Measurements from ENCODE around the gene SPNS1.
"Not testable (repeated sequence)": the region's sequence is repeated elsewhere in the genome, so short reads cannot be mapped to it uniquely, and the experiment has no call there.

The SPNS1 gene

GRCh38 chr16:28964072-28964471 lies 10.5 kb upstream of the SPNS1 start:
- no peak overlapping the region for H3K27ac Mint-ChIP-seq
- H3K36me3 Mint-ChIP-seq (ENCODE audit: low read depth) = peaks cover 46% of the 10 kb centered on the region
- H3K27me3 Mint-ChIP-seq (ENCODE audit: low read depth) = no peaks in the 10 kb centered on the region
- H3K4me3 Mint-ChIP-seq = no peak overlapping the region
- TF ChIP-seq CTCF (IDR thresholded peaks at IDR 0.05; ENCODE audit: unreplicated experiment in 3 of 3) = no peak
- no peaks in the 10 kb centered on the region for H3K9me3 Mint-ChIP-seq
- H3K4me1 Mint-ChIP-seq = no peaks in the 10 kb centered on the region

DNA sequence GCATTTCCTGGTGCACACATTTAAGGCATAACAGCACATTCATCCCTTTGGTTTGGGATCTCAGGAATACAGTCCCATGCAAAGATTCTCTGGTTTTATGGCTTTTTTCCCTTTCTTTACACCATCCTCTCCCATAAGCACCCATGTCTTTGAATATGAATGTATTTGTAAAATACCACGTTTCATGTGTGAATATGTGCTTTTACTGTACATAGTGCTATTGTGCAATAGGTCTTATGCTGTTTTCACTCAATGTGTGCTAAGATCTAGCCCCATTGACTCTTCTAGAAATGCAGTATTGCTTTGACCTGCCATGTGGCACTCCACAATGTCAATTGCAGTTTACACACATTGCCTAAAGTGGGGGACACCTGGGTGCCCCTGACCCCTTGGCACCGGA lies 10.1 kb upstream of the SPNS1 start:
- Mint-ChIP-seq H3K27me3 (ENCODE audit: low read depth) (no peaks in the 10 kb centered on the region), H3K4me3 (no peak overlapping the region), H3K9me3 (no peaks in the 10 kb centered on the region), H3K27ac (no peak overlapping the region), H3K4me1 (no peaks in the 10 kb centered on the region), H3K36me3 (ENCODE audit: low read depth) (peaks cover 43% of the 10 kb centered on the region)
- TF ChIP-seq CTCF (IDR thresholded peaks at IDR 0.05; ENCODE audit: unreplicated experiment in 3 of 3) = no peak

GRCh38 chr16:28967156-28967555 lies 7.4 kb upstream of the SPNS1 start:
- Mint-ChIP-seq H3K36me3 (ENCODE audit: low read depth) (peaks cover 25% of the 10 kb centered on the region), H3K27me3 (ENCODE audit: low read depth) (no peaks in the 10 kb centered on the region), H3K4me1 (no peaks in the 10 kb centered on the region), H3K9me3 (no peaks in the 10 kb centered on the region), H3K27ac (no peak overlapping the region), H3K4me3 (no peak overlapping the region)
- TF ChIP-seq CTCF (IDR thresholded peaks at IDR 0.05; ENCODE audit: unreplicated experiment in 3 of 3) = no peak

- not testable (repeated sequence) for H3K4me3 Mint-ChIP-seq; H3K4me1 Mint-ChIP-seq; H3K36me3 Mint-ChIP-seq (ENCODE audit: low read depth); H3K27ac Mint-ChIP-seq; H3K27me3 Mint-ChIP-seq (ENCODE audit: low read depth); H3K9me3 Mint-ChIP-seq
Measured at GRCh38 chr16:28969696-28970095, 4.9 kb upstream of the SPNS1 start.

DNA sequence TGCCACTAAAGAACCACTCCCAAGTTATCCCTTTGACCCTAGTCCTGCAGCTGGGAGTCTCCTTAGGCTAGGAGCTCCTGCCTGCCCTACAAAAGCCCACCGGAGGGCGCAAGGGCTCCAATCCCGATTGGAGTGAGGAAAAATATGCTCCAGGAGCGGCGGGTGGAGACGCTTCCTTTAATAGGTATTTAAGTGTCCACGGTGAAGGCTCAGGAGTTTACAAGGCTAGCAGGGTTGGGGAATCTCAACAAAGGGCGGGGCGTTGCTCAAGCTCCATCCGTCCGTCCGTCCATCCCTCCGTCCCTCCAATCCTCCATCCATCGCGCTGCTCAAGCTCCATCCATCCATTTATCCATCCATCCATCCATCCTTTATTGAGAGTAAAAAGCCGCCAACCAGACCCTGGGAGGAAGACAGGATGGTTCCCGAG lies 556 bp upstream of the SPNS1 start:
- no peaks in the 10 kb centered on the region for H3K27me3 Mint-ChIP-seq (ENCODE audit: low read depth)

GRCh38 chr16:28975158-28975599 lies 601 bp downstream of the SPNS1 start:
- no peaks in the 10 kb centered on the region for H3K27me3 Mint-ChIP-seq (ENCODE audit: low read depth)
- H3K9me3 Mint-ChIP-seq = no peaks in the 10 kb centered on the region
- peaks cover 6% of the 10 kb centered on the region for H3K4me1 Mint-ChIP-seq
- H3K36me3 Mint-ChIP-seq (ENCODE audit: low read depth) = peaks cover 5% of the 10 kb centered on the region
- peak overlapping the region; percentile 95 to 97 (median 97) for H3K4me3 Mint-ChIP-seq
- peak overlapping the region in 2 of 3 experiments; percentile 42 to 66 for H3K27ac Mint-ChIP-seq
- no peak for TF ChIP-seq CTCF (IDR thresholded peaks at IDR 0.05; ENCODE audit: unreplicated experiment in 3 of 3)

More for the DNA sequence above, 556 bp upstream of the SPNS1 start:
- peaks cover 5% of the 10 kb centered on the region for H3K36me3 Mint-ChIP-seq (ENCODE audit: low read depth)
- H3K4me3 Mint-ChIP-seq = peak overlapping the region; percentile 95 to 97 (median 97)
- no peaks in the 10 kb centered on the region for H3K9me3 Mint-ChIP-seq
- H3K27ac Mint-ChIP-seq = peak overlapping the region; percentile 85 to 97 (median 96)
- H3K4me1 Mint-ChIP-seq = peaks cover 6% of the 10 kb centered on the region
- TF ChIP-seq CTCF (IDR thresholded peaks at IDR 0.05; ENCODE audit: unreplicated experiment in 3 of 3) = peak; percentile 68 to 77 (median 69)

Measured in nephron (organoid).